Ectodermal cell (in vitro differentiated cells): ENCODE results near the gene CAPN10.

Experiments used
- H3K27ac ChIP-seq: 2 replicates; pipeline ENCODE4 v1.7.0; 2013; ENCODE audit warnings: mild to moderate bottlenecking, low read depth, low read length; ENCODE audit not compliant: insufficient read depth, poor library complexity, severe bottlenecking
- H3K27me3 ChIP-seq: 2 replicates; pipeline ENCODE4 v1.7.0; 2013; ENCODE audit warnings: mild to moderate bottlenecking, low read length; ENCODE audit not compliant: insufficient read depth, control insufficient read depth, poor library complexity, severe bottlenecking
- H3K36me3 ChIP-seq: one replicate; pipeline ENCODE4 v1.7.0; 2013; ENCODE audit warnings: low read length; ENCODE audit not compliant: control insufficient read depth, insufficient read depth
- H3K4me1 ChIP-seq: one replicate; pipeline ENCODE4 v1.7.0; 2013; ENCODE audit warnings: low read length; ENCODE audit not compliant: control insufficient read depth, insufficient read depth
- H3K4me3 ChIP-seq: 2 replicates; pipeline ENCODE4 v1.7.0; 2013; ENCODE audit warnings: low read depth, low read length, control low read depth; ENCODE audit not compliant: insufficient read depth
- H3K9me3 ChIP-seq: 2 replicates; pipeline ENCODE4 v1.7.0; 2013; ENCODE audit warnings: mild to moderate bottlenecking, low read length, moderate library complexity; ENCODE audit not compliant: control insufficient read depth
- WGBS, 2 experiments: methylation state at CpG; one replicate each; pipeline ENCODE4 v1.1.7; 2013; ENCODE audit warnings: missing lambda C conversion rate in 2 of 2; 5-methylcytosine and 5-hydroxymethylcytosine counted together

The CAPN10 gene

DNA sequence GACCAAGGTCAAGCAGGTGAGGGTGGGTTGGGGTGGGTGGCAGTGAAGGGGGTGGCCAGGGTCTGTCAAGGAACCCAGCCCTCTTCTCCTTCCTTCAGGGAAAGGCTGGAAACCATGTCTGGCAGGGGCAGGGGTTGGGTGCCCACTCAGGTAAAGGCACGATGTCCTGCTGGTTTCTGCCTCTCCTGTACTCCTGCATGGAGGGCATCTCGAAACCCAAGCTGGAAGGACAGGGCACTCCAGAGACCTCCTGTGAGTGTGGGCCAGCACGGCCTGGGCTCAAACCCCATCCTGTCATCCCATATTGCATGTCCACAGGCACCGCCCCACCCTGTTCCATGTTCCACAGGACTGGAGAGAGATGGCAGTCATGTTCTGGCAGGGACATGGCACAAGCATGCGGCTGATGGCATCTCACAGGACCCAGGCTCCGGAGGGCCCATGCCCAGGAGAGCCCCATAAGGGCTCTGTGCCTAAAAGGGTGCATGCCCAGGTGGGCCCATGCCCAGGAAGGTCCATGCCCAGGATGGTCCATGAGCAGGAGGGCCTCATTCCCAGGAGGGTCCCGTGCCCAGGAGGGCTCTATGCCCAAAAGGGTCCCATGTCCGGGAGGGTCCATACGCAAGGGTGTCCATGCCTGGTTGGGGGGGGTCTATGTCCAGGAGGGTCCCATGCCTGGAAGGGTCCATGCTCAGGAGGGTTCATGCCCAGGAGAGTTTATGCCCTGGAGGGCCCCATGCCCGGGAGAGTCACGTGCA, 45.2 kb downstream of the CAPN10 start:
- Histone ChIP-seq H3K36me3 (no peaks in the 10 kb centered on the region), H3K27ac (no peak overlapping the region), H3K9me3 (no peaks in the 10 kb centered on the region), H3K27me3 (no peaks in the 10 kb centered on the region), H3K4me1 (no peaks in the 10 kb centered on the region), H3K4me3 (no peak overlapping the region)
- WGBS, 2 experiments: 88 to 89% methylated on average over 11 of the region's 11 CpGs

DNA sequence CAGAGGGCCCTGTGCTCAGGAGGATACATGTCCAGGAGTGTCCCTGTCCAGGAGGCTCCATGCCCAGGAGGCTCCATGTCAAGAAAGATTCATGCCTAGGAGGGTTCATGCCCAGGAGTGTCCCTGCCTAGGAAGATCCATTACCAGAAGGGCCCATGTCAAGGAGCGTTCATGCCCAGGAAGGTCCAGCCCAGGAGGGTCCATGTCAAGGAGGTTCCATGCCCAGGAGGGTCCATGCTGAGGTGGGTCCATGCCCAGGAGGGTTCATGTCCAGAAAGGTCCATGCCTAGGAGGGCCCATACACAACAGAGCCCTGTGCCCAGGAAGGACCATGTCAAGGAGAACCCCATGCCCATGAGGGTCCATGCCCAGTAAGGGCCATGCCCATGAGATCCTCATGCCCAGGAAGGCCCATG, 45.8 kb downstream of the CAPN10 start:
- WGBS, 2 experiments: 88 to 94% methylated on average over 1 of the region's 1 CpG
- Histone ChIP-seq H3K4me3 (no peak overlapping the region), H3K4me1 (no peaks in the 10 kb centered on the region), H3K27me3 (no peaks in the 10 kb centered on the region), H3K9me3 (no peaks in the 10 kb centered on the region), H3K27ac (no peak overlapping the region), H3K36me3 (no peaks in the 10 kb centered on the region)

DNA sequence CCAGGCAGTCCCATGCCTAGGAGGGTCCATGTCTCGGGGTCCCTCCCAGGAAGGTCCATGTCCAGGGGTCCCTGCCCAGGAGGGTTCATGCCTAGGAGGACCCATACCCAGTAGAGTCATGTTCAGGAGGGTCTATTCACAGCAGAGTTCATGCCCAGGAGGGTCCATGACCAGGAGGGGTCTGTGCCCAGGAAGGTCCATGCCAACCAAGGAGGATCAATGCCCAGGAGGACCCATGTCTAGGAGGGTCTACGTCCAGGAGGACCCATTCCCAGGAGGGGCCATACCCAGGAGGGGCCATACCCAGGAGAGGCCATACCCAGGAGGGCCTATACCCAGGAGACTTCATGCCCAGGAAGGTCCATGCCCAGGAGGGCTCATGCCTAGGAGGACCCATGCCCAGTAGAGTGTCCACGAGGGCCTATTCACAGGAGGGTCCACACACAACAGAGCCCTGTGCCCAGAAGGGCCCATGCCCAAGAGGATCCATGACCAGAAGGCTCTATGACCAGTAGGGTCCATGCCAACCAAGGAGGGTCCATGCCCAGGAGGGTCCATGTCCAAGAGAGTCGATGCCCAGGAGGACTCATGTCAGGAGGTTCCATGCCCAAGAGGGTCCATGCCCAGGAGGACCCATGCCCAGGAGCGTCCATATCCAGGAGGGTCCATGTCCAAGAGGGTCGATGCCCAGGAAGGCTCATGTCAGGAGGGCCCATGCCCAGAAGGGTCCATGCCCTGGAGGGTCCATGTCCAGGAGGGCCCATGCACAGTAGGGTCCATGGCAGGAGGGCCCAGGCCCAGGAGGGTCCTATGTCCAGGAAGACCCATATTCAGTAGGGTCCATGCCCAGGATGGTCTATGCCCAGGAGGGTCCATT, 48.8 kb downstream of the CAPN10 start:
- no peaks in the 10 kb centered on the region for H3K4me1 ChIP-seq
- 82 to 84% methylated on average over 6 of the region's 6 CpGs for WGBS, 2 experiments
- H3K36me3 ChIP-seq: no peaks in the 10 kb centered on the region
- H3K4me3 ChIP-seq: no peak overlapping the region
- H3K27ac ChIP-seq: no peak overlapping the region
- no peaks in the 10 kb centered on the region for H3K9me3 ChIP-seq
- peaks cover 8% of the 10 kb centered on the region for H3K27me3 ChIP-seq

DNA sequence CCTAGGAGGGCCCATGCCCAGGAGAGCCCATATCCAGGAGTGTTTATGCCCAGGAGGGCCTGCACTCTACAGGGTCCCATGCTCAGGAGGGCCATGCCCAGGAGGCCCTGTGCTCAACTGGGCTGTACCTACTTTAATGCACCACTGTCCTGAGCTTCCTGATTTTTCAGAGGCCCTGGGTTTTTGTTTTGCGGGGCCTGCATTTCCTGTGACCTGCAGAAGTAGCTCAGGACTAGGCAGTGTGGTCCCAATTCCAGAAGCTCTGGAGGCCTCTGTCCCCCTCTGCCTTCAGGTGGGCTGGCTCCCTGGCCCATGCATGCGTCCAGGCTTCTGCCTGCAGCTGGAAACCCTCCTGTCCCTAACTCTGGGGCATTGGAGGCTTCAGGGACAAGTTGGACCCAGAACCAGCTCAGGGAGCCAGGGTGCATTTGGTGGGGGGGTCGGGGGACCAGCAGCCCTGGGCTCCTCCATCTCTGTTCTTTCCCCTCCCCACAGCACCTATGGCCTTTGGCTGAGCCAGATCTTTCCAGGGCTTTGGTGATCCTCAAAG, 49.5 kb downstream of the CAPN10 start:
- Histone ChIP-seq H3K4me3 (no peak overlapping the region), H3K4me1 (no peaks in the 10 kb centered on the region), H3K9me3 (no peaks in the 10 kb centered on the region), H3K27me3 (peaks cover 8% of the 10 kb centered on the region), H3K27ac (no peak overlapping the region), H3K36me3 (no peaks in the 10 kb centered on the region)
- WGBS, 2 experiments: 74 to 80% methylated on average over 3 of the region's 3 CpGs

DNA sequence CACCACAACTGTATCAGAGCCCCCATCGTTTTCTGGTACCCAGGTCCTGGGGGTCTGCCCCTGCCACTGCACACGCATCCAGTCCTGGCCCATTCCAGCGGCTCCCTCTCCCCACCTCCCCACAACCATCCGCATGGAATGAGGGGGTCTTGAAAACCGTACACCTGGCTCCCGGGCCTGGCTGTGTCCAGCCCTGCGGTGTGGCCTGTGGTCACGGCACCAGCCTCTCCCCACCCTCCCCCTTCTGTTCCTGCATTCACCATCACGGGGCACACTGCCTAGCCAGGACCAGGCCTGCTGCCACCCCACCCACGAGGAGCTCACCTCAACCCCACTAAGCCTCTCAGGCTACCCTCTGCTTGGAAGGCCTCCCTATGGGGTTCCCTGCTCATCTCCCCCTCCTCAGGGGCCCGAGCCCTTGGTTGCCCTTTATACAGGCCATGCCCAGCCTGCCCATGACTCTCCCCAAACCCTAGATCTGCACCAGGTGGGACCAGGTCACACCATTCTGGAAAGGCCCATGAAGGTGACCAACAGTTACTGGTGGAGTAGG, 50.1 kb downstream of the CAPN10 start:
- Histone ChIP-seq H3K27ac (no peak overlapping the region), H3K27me3 (peaks cover 8% of the 10 kb centered on the region), H3K4me3 (no peak overlapping the region), H3K36me3 (no peaks in the 10 kb centered on the region), H3K9me3 (no peaks in the 10 kb centered on the region), H3K4me1 (no peaks in the 10 kb centered on the region)
- WGBS, 2 experiments: 84 to 85% methylated on average over 11 of the region's 11 CpGs

DNA sequence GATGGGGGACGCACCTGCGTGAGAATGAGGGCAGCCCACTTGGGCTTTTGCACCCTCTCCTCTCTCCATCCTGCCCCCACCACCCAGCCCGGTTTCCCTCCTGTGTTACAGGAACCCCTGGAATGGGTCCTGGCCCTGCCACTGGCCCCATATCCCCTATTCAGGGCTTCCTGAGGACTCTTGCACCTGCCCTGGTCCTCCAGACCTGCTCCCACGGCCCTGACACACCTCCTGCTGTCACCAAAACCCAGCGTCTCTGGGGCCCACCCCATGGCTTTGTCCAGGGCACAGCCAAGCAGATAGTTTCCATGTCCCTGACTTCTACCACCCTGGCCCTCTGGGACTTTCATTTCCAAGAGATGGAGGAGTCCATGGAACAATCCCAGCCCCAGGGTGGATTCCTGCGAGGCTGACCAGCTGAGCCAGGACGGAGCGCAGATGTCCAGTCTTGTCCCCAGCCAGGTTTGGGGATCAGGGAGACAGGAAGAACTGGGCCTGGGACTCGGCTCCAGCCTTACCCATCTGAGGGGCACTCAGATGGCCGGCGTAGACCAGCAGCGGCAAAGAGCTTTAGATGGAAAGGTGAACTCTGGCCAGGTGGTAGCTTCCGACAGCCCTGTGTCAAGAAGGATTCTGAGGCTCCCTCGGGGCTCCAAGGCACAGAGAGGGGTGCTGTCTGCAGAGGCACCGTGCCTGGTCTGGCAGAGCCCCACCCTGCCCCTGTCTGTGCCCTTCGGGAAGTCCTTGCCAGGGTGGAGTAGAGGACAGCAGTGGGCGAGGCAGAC, 50.8 kb downstream of the CAPN10 start:
- Histone ChIP-seq H3K36me3 (no peaks in the 10 kb centered on the region), H3K9me3 (no peaks in the 10 kb centered on the region), H3K4me3 (no peak overlapping the region), H3K27ac (no peak overlapping the region), H3K4me1 (no peaks in the 10 kb centered on the region), H3K27me3 (peaks cover 8% of the 10 kb centered on the region)
- WGBS, 2 experiments: 87 to 88% methylated on average over 17 of the region's 17 CpGs

DNA sequence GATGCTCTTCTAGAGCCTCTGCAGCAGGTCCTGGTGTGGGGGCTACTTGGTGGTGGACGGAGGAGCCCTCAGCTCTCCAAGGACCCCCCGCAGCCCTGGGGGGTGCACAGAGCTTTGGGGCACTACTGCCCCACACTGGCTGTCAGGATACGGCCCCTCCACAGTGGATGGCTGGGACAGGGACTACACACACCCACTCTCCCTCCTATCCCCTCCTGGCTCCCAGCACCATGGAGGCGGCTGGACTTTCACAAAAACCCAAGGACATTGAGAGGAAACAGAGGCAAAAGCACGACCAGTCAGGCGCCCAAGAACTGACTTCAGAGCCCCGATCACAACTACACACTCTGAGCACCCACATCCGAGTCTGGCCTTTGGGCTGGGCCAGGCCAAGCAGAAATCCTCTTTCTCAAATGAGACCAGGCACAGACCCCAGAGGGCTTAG, 51.4 kb downstream of the CAPN10 start:
- Histone ChIP-seq H3K27ac (no peak overlapping the region), H3K36me3 (no peaks in the 10 kb centered on the region), H3K27me3 (peaks cover 8% of the 10 kb centered on the region), H3K4me1 (no peaks in the 10 kb centered on the region), H3K9me3 (no peaks in the 10 kb centered on the region), H3K4me3 (no peak overlapping the region)
- WGBS, 2 experiments: 79 to 84% methylated on average over 8 of the region's 8 CpGs

DNA sequence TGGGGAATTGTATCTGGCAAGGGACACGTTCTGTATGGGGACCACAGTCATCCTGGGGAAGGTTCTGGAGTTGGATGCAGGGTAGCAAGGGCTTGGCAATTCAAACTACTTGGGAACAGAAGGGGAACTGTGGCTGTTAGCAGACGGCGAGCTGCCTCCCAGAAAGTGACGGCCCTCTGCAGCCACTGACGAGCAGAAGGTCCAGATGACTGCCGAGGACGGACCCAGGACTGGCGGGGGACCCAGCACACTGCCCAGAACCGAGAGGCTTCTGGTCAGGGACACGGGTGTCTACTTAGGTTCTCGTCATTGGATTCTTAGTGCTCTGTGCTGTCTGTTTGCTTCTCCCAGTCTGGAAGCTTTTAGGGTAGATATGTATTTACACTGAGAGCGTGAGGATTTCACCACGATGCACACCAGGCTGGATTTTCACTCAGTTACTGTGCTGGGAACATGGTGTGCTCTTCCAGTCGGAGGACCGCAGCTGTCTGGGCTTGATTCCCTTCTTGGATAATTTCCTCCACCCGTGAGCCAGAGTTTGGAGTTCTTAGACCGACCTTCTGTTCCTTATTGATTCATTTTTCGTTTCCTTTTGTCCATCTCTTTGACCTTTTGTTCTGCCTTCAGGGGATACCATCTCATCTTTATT, 52.1 kb downstream of the CAPN10 start:
- WGBS, 2 experiments: 81 to 82% methylated on average over 18 of the region's 18 CpGs
- no peak overlapping the region for H3K27ac ChIP-seq
- no peak overlapping the region for H3K4me3 ChIP-seq
- no peaks in the 10 kb centered on the region for H3K9me3 ChIP-seq
- peaks cover 8% of the 10 kb centered on the region for H3K27me3 ChIP-seq
- H3K4me1 ChIP-seq: peaks cover 2% of the 10 kb centered on the region
- H3K36me3 ChIP-seq: no peaks in the 10 kb centered on the region

DNA sequence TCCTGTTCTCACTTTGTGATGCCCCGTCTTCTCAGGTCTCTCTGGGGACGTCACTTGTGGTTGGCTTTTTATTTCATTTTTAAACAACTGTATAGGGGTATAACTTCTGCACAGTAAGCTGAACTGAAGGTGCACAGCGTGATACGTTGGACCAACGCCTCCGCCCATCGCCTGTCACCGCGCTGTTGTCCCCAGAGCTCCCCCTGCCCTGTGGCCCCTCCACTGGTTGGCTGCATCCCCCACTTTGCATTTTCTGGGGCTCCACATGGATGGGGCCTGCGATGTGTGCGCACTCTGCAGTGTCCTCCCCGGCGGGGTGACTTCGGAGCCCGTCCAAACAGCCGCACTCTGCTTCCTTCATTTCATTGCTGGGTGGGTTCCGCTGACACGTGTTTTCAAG, 53.0 kb downstream of the CAPN10 start:
- Histone ChIP-seq H3K9me3 (no peaks in the 10 kb centered on the region), H3K4me1 (peaks cover 7% of the 10 kb centered on the region), H3K4me3 (no peak overlapping the region), H3K27ac (no peak overlapping the region), H3K27me3 (peaks cover 8% of the 10 kb centered on the region), H3K36me3 (no peaks in the 10 kb centered on the region)
- WGBS, 2 experiments: 89 to 91% methylated on average over 18 of the region's 18 CpGs
